GM19239 (cell line): ENCODE measurements around the gene KLK7.

Experiments used
- DNase-seq: peaks from one replicate; pipeline ENCODE4 v3.0.0; 2011; ENCODE audit warnings: low spot score; ENCODE audit not compliant: insufficient read length
- FAIRE-seq: peaks from 2 replicates; lab custom pipeline; 2011; peaks lifted over from hg19 to GRCh38; lab: Jason Lieb, UNC

KLK7 gene

DNA sequence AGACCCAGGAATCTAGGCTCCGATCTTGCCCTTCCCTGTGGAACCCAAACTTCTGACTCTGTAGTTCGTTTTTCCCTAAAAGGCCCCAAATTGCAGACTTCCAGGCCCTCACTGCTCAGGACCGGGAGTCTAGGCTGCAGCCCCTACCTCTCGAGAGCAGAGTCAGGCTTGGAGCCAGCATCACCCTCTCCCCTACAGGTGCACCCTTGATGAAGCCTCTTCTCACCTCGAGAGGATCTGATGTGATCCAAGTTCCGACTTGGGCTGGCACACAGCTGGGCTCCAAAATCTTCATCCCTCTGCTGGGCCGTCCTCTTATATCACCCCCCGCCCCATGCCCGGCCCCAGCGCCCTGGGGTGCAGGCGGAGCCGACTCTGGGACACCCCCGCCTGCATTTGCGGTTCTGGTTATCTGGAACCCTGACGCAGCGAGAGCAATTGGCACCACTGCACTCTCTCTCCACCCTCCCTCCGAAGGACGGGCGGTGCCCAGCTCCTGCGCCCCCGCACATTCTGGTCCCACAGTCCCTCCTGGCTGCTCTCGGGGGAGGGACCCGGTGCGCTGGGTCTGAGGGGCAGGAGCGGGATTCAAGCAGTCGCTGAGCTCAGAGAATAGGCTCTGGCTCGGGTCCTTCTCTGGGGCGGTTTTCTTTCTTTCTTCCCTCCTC is at the start of gene KLK7:
Gene KLK7, minus strand, starts transcription at position 293 of the 668 bp plus-strand sequence. CDS start 1,518 bp downstream, outside the sequence.
- DNase-seq, result no peak
- no peak for FAIRE-seq

DNA sequence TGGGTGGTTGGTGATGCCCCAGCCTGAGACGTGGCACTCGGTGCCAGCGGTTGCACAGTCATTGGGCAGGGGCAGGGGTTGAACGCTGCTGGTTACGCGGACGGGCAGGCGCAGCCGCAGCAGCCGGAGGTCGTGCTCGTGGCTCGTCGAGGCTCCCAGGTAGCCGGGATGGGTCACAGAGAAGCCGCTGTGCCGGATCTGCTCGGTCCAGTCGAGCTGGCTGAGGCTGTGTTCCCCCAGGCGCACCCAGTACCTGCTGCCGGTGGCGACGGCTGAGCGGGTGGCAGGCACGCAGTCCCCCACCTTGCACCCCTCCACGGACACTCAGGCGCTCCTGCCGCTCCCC is 48.1 kb upstream of the KLK7 start:
- DNase-seq, result no peak
- no peak for FAIRE-seq

GRCh38 chr19:51031220-51031879 is 47.6 kb upstream of the KLK7 start:
- DNase-seq (no peak), FAIRE-seq (no peak)

DNA sequence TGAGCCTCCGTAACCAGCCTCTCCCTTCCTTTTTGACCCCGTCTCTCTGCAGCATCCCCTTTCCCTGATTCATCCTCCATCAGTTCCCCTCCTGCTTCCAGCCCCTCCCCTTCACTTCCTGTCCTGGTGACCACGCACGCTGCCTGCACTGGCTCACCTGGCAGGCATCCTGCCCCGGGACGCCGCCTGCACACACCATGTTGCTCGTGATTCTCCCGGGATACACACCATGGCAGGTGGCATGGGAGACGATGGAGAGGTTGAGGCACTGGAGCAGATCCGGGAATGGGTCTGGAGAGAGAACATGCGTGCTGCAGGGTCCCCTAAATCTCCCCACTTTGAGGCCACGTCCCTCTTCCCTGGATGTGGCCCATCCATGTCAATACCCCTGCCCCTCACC is 46.9 kb upstream of the KLK7 start:
- FAIRE-seq (no peak), DNase-seq (no peak)

GRCh38 chr19:51029718-51030117 is 46.0 kb upstream of the KLK7 start:
- DNase-seq (no peak), FAIRE-seq (no peak)

- DNase-seq, result no peak
- FAIRE-seq, result no peak
These were observed 44.2 kb upstream of the KLK7 start for GRCh38 chr19:51027873-51028272.

DNA sequence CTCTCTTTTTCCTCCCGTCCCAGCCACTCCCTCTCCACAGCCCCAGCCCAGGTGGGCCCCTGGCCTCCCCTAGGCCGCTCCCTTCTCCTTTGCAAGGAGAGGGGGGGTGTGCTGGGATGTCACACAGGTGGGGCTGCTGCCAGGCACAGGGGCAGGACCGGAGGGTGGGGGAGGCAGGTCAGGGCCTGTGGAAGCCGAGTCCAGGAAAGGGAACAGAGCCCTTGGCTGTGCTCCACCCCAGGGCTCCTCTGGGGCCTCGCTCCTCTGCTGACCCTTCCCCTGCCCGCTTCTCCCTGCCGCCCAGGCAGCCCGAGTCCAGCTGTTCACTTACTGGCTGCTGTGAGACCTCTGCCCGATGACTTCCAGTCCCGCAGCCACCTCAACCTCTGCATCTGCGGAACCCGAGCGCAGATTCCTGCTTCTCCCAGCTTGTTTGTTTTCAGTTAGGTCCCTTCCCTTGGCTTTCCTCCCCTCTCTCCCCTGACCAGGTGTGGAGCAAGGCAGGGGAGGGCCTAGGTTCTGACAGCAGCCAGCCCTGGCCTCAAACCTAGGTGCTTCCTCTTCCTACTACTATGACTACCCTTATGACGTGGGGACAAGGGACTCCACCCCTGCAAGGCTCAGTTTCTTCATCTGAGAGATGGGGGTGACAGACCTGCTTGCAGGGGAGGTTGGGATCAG is 43.5 kb upstream of the KLK7 start:
- DNase-seq (no peak), FAIRE-seq (no peak)

- DNase-seq (no peak), FAIRE-seq (no peak)
These were observed 42.8 kb upstream of the KLK7 start, which contains the start of gene KLK11 for GRCh38 chr19:51026554-51026831. Gene KLK11, minus strand, starts transcription at chr19:51026616. Its CDS starts 985 bp downstream, at chr19:51025631.

- DNase-seq, result no peak
- no peak for FAIRE-seq
These were observed 42.3 kb upstream of the KLK7 start for GRCh38 chr19:51025809-51026553.

- no peak for DNase-seq
These were observed 41.7 kb upstream of the KLK7 start for GRCh38 chr19:51025401-51025800.

DNA sequence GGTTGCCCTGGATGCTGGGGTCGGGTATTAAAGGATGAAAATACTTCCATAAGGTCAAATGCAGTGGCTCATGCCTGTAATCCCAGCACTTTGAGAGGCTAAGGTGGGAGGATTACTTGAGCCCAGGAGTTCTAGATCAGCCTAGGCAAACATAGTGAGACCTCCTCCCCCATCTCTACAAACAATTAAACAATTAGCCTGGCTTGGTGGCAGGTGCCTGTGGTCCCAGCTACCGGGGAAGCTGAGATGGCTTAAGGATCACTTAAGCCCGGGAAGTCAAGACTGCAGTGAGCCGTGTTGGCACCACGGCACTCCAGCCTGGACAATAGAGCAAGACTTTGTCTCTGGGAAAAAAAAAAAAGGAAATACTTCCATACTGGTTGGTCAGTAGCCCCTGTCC is 41.2 kb upstream of the KLK7 start:
- FAIRE-seq (no peak), DNase-seq (no peak)

More at GRCh38 chr19:51025401-51025800, 41.7 kb upstream of the KLK7 start:
- no peak for FAIRE-seq

GRCh38 chr19:51023946-51024345 is 40.2 kb upstream of the KLK7 start:
- no peak for FAIRE-seq

GRCh38 chr19:51022526-51022925 is 38.8 kb upstream of the KLK7 start:
- FAIRE-seq (no peak), DNase-seq (no peak)

More at GRCh38 chr19:51023946-51024345, 40.2 kb upstream of the KLK7 start:
- DNase-seq, result no peak

GRCh38 chr19:51020988-51021651 is 37.4 kb upstream of the KLK7 start:
- DNase-seq, result no peak
- FAIRE-seq, result no peak

GRCh38 chr19:51019544-51019925 is 35.8 kb upstream of the KLK7 start, which contains the start of gene KLK10:
Gene KLK10, minus strand, starts transcription at chr19:51019709. Its CDS starts 579 bp downstream, at chr19:51019130.
- no peak for DNase-seq
- no peak for FAIRE-seq

DNA sequence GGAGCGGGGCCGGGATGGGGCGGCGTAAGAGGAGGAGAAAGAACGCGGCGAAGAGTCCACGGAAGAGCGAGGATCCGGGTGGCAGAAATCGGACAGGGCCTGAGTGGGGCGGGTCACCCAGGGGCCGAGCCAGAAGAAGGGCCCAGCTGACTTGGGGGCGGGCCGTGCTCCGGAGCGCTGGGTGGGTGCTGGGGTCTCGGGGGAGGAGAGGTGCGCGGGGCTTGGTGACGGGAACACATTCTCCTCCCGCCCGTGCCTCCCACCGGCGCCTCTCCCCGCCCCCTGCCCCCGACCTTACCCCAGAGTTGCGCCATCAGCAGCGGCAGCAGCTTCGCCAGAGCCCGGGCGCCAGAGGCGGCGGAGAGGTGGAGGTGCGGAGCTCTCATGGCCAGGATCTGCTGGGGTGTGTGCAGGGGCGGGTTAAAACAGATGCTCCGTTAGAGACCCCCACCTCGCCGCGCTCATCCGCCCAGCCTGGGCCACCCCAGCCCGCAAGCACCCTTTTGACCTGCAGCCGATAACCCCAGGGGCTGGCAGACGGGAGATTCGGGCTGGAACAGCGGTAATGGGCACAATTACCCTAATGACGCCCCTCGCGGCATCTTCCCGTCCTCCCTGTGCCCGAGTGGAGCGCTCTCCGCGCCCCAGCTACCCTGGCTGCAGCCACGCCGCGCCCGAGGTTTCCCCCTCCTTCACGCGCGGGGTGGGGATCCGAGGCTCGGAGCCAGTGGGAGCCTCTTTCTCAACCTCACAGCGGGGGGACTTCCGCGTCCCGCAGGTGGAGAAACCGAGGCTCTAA is 35.2 kb upstream of the KLK7 start:
- FAIRE-seq, result no peak
- DNase-seq, result no peak

DNA sequence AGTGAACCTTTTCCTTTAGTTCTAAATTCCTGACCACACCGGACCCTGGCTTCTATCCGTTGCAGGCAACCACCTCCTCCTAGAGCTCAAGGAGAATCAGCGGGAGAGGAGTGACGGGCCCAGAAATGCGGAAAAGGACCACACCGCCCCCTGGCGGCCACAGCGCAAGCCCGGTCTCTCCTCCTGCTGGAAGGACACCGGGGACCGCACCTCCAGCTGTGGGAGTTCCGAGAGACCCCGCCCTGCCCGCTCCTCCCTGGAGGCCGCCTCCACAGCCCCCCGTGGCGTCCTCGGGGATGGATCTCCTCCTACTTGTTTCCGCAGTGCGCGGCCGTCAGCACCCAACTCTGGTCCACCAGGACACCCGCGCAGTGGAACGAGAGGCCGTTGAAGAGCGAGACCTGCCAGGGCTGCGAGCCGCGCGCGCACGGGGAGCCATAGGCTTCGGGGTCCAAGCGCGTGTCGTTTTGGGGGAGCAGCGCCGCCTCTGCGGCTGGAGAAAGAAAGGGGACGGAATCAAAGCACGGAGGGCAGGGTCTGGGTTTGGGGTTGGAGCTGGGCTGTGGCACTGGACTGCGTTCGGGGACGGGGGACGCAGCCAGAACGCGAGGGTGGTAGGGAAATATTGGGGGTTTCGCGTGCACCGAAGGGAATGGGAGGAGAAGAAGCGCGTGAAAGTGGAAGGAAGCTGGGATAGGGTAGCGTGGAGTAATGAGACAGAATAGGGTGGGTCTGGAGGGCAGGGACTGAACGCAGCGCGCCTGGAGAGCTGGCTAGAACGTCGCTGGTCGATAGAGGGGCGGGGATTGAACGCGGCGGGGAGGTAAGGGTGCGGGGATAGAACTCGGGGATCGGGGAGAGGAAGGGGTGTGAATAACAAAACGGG is 33.3 kb upstream of the KLK7 start:
- FAIRE-seq, result no peak

GRCh38 chr19:51015691-51016267 is 32.1 kb upstream of the KLK7 start:
- no peak for DNase-seq

More for the DNA sequence above, 33.3 kb upstream of the KLK7 start:
- no peak for DNase-seq

More at GRCh38 chr19:51015691-51016267, 32.1 kb upstream of the KLK7 start:
- no peak for FAIRE-seq
